Panc1 (cell line): Measurements from ENCODE around the gene SUFU. TPM values are rescaled to one million over a fixed set of nuclear protein-coding genes. Genes with fewer than 3 reads are reported as not detected.
"Not testable (repeated sequence)": the region's sequence is repeated elsewhere in the genome, so short reads cannot be mapped to it uniquely, and the experiment has no call there.

Experiments
- ATAC-seq: fragments of 200-7000 bp; cut with Tn5 transposase; 2 replicates; pipeline ENCODE4 v1.9.1; 2020; ENCODE audit warnings: mild to moderate bottlenecking, moderate library complexity
- BruUV-seq: library from RNA; stranded (reverse); fragments of 400-500 nt; replicated peaks from 2 replicates; lab custom pipeline; 2021; lab: Mats Ljungman, UMichigan
- CTCF ChIA-PET: fragments of 300-600 bp; sonication (Branson Sonifier 250); formaldehyde crosslinking; loops from one replicate; lab custom pipeline; 2022; ENCODE audit warnings: antibody characterized with exemption; lab: Charles Lee
- POLR2A ChIA-PET: fragments of 300-600 bp; sonication (Branson Sonifier 250); formaldehyde crosslinking; loops from one replicate; lab custom pipeline; 2022; ENCODE audit warnings: antibody characterized with exemption; lab: Charles Lee
- DNase-seq: peaks from one replicate; pipeline ENCODE4 v3.0.0-alpha.2; 2010; ENCODE audit warnings: low read depth, low spot score
- H3K27ac ChIP-seq: 2 replicates; pipeline ENCODE4 v1.5.1; 2011; ENCODE audit warnings: mild to moderate bottlenecking, low read length, inconsistent platforms
- H3K27me3 ChIP-seq: fragments of 200-500 bp; sonication (Bioruptor generic); 2 replicates; pipeline ENCODE4 v1.6.0; 2014; ENCODE audit warnings: low read length, inconsistent platforms; ENCODE audit not compliant: control insufficient read depth, insufficient read depth
- H3K36me3 ChIP-seq: fragments of 200-500 bp; sonication (Bioruptor generic); 2 replicates; pipeline ENCODE4 v1.5.1; 2014; ENCODE audit warnings: inconsistent platforms, mild to moderate bottlenecking, low read length, moderate library complexity; ENCODE audit not compliant: control insufficient read depth, insufficient read depth
- H3K4me1 ChIP-seq: 2 replicates; pipeline ENCODE4 v1.5.1; 2011; ENCODE audit warnings: inconsistent platforms, mild to moderate bottlenecking, low read length, moderate library complexity; ENCODE audit not compliant: control insufficient read depth, insufficient read depth
- H3K4me3 ChIP-seq, 2 experiments: 2 replicates each; pipeline ENCODE4 v1.5.1; 2011 to 2012; ENCODE audit warnings: low read depth in 2 of 2, low read length in 2 of 2, mild to moderate bottlenecking in 2 of 2, inconsistent platforms in 1 of 2, moderate library complexity in 1 of 2
- H3K9me3 ChIP-seq: fragments of 200-500 bp; sonication (Bioruptor generic); 2 replicates; pipeline ENCODE4 v1.5.1; 2014; ENCODE audit warnings: low read depth, mild to moderate bottlenecking, inconsistent platforms, low read length, moderate library complexity; ENCODE audit not compliant: control insufficient read depth, insufficient read depth
- POLR2AphosphoS5 ChIP-seq: IDR thresholded peaks from 2 replicates; pipeline ENCODE4 v1.6.1; 2012; ENCODE audit warnings: mild to moderate bottlenecking, low read depth, low read length, moderate library complexity
- SIN3A ChIP-seq: IDR thresholded peaks from 2 replicates; pipeline ENCODE4 v1.6.1; 2012; ENCODE audit warnings: low read depth, mild to moderate bottlenecking, low read length, moderate library complexity, borderline replicate concordance; ENCODE audit not compliant: insufficient read depth
- TCF7L2 ChIP-seq: IDR thresholded peaks from 2 replicates; pipeline ENCODE4 v1.6.1; 2011; ENCODE audit warnings: mild to moderate bottlenecking, low read depth, low read length, inconsistent platforms
- in situ Hi-C: cut with HindIII; loops from 2 replicates; pipeline ENCODE4 v1.10.0; 2016; ENCODE audit warnings: low sequenced_read_pairs, low pct_unique_long_range_greater_than_20kb
- intact Hi-C: fragments of 100-400 bp; cut with micrococcal nuclease; formaldehyde crosslinking; loops from one replicate; pipeline ENCODE4 v1.10.0; 2022; ENCODE audit not compliant: unreplicated experiment
- total RNA-seq: library from RNA; stranded (reverse); gene quantifications from one replicate; pipeline ENCODE4 v1.2.1, GENCODE V29; 2021; ENCODE audit not compliant: unreplicated experiment
- TF ChIP-seq, protein P1 (sequence below), 2 experiments: IDR thresholded peaks; 2 replicates each; pipeline ENCODE4 v1.6.1; 2011 to 2012; ENCODE audit warnings: low read depth in 2 of 2, control low read depth in 1 of 2, low read length in 1 of 2, mild to moderate bottlenecking in 1 of 2, moderate library complexity in 1 of 2; ENCODE audit not compliant: insufficient read depth in 1 of 2
- TF ChIP-seq, protein P2 (sequence below): fragments of 450-650 bp; IDR thresholded peaks from 2 replicates; pipeline ENCODE4 v1.5.1; 2017; ENCODE audit warnings: mild to moderate bottlenecking

SUFU gene
- total RNA-seq, 1 experiment from 2014 or later: 9.5 TPM

DNA sequence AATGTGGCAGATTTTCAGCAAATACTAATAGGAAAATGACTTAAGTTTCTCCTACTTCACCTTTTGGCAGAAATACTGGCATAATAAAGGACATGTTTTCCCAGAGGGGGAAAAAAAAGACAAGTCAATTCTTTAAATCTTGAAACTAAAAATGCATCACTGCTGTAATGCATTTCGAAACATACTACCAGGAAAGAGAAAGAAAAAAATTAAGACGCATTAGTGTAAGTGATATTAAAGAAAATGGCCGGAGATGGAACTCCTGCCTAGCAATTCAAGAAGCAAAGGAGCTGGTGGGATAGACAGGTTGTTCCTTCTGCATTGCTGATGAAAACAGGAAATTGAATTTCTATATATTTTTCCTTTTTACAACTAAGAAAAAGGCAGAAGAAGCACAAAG is 4.4 kb upstream of the SUFU start:
- no peak for DNase-seq
- intact Hi-C loops (no loop called here), in situ Hi-C loops (no loop called here)
- H3K4me3 ChIP-seq: no peak overlapping the region
- no peaks in the 10 kb centered on the region for H3K9me3 ChIP-seq
- H3K27ac ChIP-seq: no peak overlapping the region
- H3K27me3 ChIP-seq: no peaks in the 10 kb centered on the region
- H3K36me3 ChIP-seq: peaks cover 8% of the 10 kb centered on the region; the same call in 1 of the 2 replicates
- BruUV-seq: no TSS peak
- CTCF ChIA-PET: interaction anchor here (1.0 kb wide), 1 partner anchor 85 kb away, joined by 3 read pairs; no protein-coding TSS in a partner anchor
- no peak for ATAC-seq
- TF ChIP-seq, protein P1, sequence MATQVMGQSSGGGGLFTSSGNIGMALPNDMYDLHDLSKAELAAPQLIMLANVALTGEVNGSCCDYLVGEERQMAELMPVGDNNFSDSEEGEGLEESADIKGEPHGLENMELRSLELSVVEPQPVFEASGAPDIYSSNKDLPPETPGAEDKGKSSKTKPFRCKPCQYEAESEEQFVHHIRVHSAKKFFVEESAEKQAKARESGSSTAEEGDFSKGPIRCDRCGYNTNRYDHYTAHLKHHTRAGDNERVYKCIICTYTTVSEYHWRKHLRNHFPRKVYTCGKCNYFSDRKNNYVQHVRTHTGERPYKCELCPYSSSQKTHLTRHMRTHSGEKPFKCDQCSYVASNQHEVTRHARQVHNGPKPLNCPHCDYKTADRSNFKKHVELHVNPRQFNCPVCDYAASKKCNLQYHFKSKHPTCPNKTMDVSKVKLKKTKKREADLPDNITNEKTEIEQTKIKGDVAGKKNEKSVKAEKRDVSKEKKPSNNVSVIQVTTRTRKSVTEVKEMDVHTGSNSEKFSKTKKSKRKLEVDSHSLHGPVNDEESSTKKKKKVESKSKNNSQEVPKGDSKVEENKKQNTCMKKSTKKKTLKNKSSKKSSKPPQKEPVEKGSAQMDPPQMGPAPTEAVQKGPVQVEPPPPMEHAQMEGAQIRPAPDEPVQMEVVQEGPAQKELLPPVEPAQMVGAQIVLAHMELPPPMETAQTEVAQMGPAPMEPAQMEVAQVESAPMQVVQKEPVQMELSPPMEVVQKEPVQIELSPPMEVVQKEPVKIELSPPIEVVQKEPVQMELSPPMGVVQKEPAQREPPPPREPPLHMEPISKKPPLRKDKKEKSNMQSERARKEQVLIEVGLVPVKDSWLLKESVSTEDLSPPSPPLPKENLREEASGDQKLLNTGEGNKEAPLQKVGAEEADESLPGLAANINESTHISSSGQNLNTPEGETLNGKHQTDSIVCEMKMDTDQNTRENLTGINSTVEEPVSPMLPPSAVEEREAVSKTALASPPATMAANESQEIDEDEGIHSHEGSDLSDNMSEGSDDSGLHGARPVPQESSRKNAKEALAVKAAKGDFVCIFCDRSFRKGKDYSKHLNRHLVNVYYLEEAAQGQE (IDR thresholded peaks at IDR 0.05; ENCODE audit: insufficient read depth in 1 of 2, low read depth in 2 of 2, low read length in 1 of 2): no peak
- TF ChIP-seq SIN3A: no peak
- no peak for TF ChIP-seq TCF7L2
- no peak for TF ChIP-seq POLR2AphosphoS5
- TF ChIP-seq, protein P2, sequence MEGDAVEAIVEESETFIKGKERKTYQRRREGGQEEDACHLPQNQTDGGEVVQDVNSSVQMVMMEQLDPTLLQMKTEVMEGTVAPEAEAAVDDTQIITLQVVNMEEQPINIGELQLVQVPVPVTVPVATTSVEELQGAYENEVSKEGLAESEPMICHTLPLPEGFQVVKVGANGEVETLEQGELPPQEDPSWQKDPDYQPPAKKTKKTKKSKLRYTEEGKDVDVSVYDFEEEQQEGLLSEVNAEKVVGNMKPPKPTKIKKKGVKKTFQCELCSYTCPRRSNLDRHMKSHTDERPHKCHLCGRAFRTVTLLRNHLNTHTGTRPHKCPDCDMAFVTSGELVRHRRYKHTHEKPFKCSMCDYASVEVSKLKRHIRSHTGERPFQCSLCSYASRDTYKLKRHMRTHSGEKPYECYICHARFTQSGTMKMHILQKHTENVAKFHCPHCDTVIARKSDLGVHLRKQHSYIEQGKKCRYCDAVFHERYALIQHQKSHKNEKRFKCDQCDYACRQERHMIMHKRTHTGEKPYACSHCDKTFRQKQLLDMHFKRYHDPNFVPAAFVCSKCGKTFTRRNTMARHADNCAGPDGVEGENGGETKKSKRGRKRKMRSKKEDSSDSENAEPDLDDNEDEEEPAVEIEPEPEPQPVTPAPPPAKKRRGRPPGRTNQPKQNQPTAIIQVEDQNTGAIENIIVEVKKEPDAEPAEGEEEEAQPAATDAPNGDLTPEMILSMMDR: no peak
- POLR2A ChIA-PET: no interaction called here
- peaks cover 12% of the 10 kb centered on the region for H3K4me1 ChIP-seq

DNA sequence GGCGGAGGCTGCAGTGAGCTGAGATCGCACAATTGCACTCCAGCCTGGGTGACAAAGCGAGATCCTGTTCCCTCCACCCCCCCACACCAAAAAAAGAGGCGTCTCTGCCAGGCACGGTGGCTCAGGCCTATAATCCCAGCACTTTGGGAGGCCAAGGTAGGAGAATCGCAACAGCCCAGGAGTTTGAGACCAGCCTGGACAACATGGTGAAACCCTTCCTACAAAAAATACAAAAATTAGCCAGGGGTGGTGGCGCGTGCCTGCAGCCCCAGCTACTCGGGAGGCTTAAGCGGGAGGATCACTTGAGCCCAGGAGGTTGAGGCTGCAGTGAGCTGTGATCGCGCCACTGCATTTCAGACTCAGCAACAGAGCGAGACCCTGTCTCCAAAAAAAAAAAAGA is 3.1 kb upstream of the SUFU start:
- not testable (repeated sequence) for H3K9me3 ChIP-seq, DNase-seq, ATAC-seq, BruUV-seq, H3K27me3 ChIP-seq, H3K27ac ChIP-seq, H3K4me3 ChIP-seq
- in situ Hi-C loops: loop anchor here (10.0 kb wide), 1 partner anchor 74 kb away; no protein-coding TSS in a partner anchor
- intact Hi-C loops: loop anchor here (5.0 kb wide), 1 partner anchor 142 kb away; the partner anchor contains the start of gene TRIM8
- ChIA-PET POLR2A (interaction anchor here (0.6 kb wide), 1 partner anchor 40 kb away, joined by 4 read pairs; no protein-coding TSS in a partner anchor), CTCF (interaction anchor here (0.6 kb wide), 2 partner anchors 13 to 135 kb away, joined by 3 to 10 read pairs; no protein-coding TSS in a partner anchor)
- peaks cover 11% of the 10 kb centered on the region; the same call in 1 of the 2 replicates for H3K36me3 ChIP-seq
- peaks cover 20% of the 10 kb centered on the region for H3K4me1 ChIP-seq
